ENCODE data around the gene HYAL2.

The HYAL2 gene

GRCh38 chr3:50272911-50273688, 49.4 kb downstream of the HYAL2 start (continued):
- TF ChIP-seq ZNF518A (tag by site-specific recombination; conservative IDR thresholded peaks at IDR 0.05; ENCODE audit: low read depth) (no peak), ZNF514 (tag by site-specific recombination; IDR thresholded peaks at IDR 0.05) (no peak), ZNF747 (tag by site-specific recombination; IDR thresholded peaks at IDR 0.05) (no peak), ZNF350 (tag by site-specific recombination; IDR thresholded peaks at IDR 0.05) (no peak), ZNF37A (tag by site-specific recombination; IDR thresholded peaks at IDR 0.05) (no peak), SCRT1 (tag by site-specific recombination; IDR thresholded peaks at IDR 0.05; ENCODE audit: borderline replicate concordance) (no peak), ZNF558 (tag by site-specific recombination; IDR thresholded peaks at IDR 0.05) (no peak), KLF9 (tag by site-specific recombination; IDR thresholded peaks at IDR 0.05; ENCODE audit: low read depth) (no peak), WT1 (tag by site-specific recombination; IDR thresholded peaks at IDR 0.05) (no peak), ZNF629 (tag by site-specific recombination; IDR thresholded peaks at IDR 0.05) (peak; percentile 50), ZBTB44 (tag by site-specific recombination; IDR thresholded peaks at IDR 0.05) (no peak), ZNF280D (tag by site-specific recombination; IDR thresholded peaks at IDR 0.05) (no peak), ZNF610 (tag by site-specific recombination; IDR thresholded peaks at IDR 0.05; ENCODE audit: borderline replicate concordance) (no peak), ATF2 (tag by site-specific recombination; IDR thresholded peaks at IDR 0.05; ENCODE audit: low read depth) (peak; percentile 74), ZNF16 (tag by site-specific recombination; IDR thresholded peaks at IDR 0.05; ENCODE audit: low read depth) (no peak), ZNF792 (tag by site-specific recombination; IDR thresholded peaks at IDR 0.05) (no peak), TRIM28 (IDR thresholded peaks at IDR 0.05; ENCODE audit: borderline replicate concordance, low read length) (no peak), ZNF324 (tag by site-specific recombination; IDR thresholded peaks at IDR 0.05) (no peak), HOXA7 (CRISPR knock-in tag; IDR thresholded peaks at IDR 0.05; ENCODE audit: borderline replicate concordance) (no peak), ZNF670 (tag by site-specific recombination; IDR thresholded peaks at IDR 0.05; ENCODE audit: low read depth) (no peak), ZNF2 (tag by site-specific recombination; IDR thresholded peaks at IDR 0.05) (no peak), KLF16 (tag by site-specific recombination; IDR thresholded peaks at IDR 0.05) (no peak), ZNF830 (tag by site-specific recombination; IDR thresholded peaks at IDR 0.05; ENCODE audit: low read depth) (no peak)
- TF ChIP-seq, protein P1, sequence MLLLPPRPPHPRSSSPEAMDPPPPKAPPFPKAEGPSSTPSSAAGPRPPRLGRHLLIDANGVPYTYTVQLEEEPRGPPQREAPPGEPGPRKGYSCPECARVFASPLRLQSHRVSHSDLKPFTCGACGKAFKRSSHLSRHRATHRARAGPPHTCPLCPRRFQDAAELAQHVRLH (tag by site-specific recombination; IDR thresholded peaks at IDR 0.05) = no peak; the same call in 1 of the 2 replicates
- TF ChIP-seq, protein P2, sequence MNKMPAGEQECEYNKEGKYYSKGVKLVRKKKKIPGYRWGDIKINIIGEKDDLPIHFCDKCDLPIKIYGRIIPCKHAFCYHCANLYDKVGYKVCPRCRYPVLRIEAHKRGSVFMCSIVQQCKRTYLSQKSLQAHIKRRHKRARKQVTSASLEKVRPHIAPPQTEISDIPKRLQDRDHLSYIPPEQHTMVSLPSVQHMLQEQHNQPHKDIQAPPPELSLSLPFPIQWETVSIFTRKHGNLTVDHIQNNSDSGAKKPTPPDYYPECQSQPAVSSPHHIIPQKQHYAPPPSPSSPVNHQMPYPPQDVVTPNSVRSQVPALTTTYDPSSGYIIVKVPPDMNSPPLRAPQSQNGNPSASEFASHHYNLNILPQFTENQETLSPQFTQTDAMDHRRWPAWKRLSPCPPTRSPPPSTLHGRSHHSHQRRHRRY (tag by site-specific recombination; IDR thresholded peaks at IDR 0.05) = no peak
- TF ChIP-seq, protein P3, sequence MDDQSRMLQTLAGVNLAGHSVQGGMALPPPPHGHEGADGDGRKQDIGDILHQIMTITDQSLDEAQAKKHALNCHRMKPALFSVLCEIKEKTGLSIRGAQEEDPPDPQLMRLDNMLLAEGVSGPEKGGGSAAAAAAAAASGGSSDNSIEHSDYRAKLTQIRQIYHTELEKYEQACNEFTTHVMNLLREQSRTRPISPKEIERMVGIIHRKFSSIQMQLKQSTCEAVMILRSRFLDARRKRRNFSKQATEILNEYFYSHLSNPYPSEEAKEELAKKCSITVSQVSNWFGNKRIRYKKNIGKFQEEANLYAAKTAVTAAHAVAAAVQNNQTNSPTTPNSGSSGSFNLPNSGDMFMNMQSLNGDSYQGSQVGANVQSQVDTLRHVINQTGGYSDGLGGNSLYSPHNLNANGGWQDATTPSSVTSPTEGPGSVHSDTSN (CRISPR knock-in tag; IDR thresholded peaks at IDR 0.05) = no peak
